HG03575 (cell line): Measurements from ENCODE around the gene FHIT.

Experiments
- ATAC-seq: cut with Tn5 transposase; IDR thresholded peaks from one replicate; pipeline ENCODE4 v1.9.1; 2021; ENCODE audit not compliant: unreplicated experiment, insufficient number of reproducible peaks, low FRiP score; ENCODE audit errors: extremely low read depth

FHIT gene

GRCh38 chr3:60393946-60394345 lies 857.3 kb downstream of the FHIT start:
- no peak for ATAC-seq

- no peak for ATAC-seq
These were observed 858.8 kb downstream of the FHIT start for GRCh38 chr3:60392501-60392900.

- no peak for ATAC-seq
These were observed 860.0 kb downstream of the FHIT start for GRCh38 chr3:60391292-60391691.

- ATAC-seq = no peak
These were observed 862.5 kb downstream of the FHIT start for GRCh38 chr3:60388731-60389130.

- ATAC-seq = no peak
These were observed 864.9 kb downstream of the FHIT start for GRCh38 chr3:60386306-60386705.

GRCh38 chr3:60384341-60384740 lies 866.9 kb downstream of the FHIT start:
- no peak for ATAC-seq

- ATAC-seq = no peak
These were observed 867.9 kb downstream of the FHIT start for GRCh38 chr3:60383345-60383744.

GRCh38 chr3:60366486-60366885 lies 884.8 kb downstream of the FHIT start:
- ATAC-seq = no peak

- ATAC-seq = no peak
These were observed 885.9 kb downstream of the FHIT start for GRCh38 chr3:60365360-60365759.

- ATAC-seq = no peak
These were observed 886.8 kb downstream of the FHIT start for GRCh38 chr3:60364475-60364874.

- ATAC-seq = no peak
These were observed 887.4 kb downstream of the FHIT start for GRCh38 chr3:60363817-60364216.

GRCh38 chr3:60355825-60356224 lies 895.4 kb downstream of the FHIT start:
- no peak for ATAC-seq

- no peak for ATAC-seq
These were observed 899.8 kb downstream of the FHIT start for GRCh38 chr3:60351481-60351880.

- ATAC-seq = no peak
These were observed 906.9 kb downstream of the FHIT start for GRCh38 chr3:60344340-60344739.

- no peak for ATAC-seq
These were observed 907.4 kb downstream of the FHIT start for GRCh38 chr3:60343831-60344230.

GRCh38 chr3:60339304-60339703 lies 911.9 kb downstream of the FHIT start:
- no peak for ATAC-seq

- ATAC-seq = no peak
These were observed 913.8 kb downstream of the FHIT start for GRCh38 chr3:60337421-60337820.

- no peak for ATAC-seq
These were observed 915.2 kb downstream of the FHIT start for GRCh38 chr3:60336061-60336460.

GRCh38 chr3:60333710-60334109 lies 917.5 kb downstream of the FHIT start:
- ATAC-seq = no peak

GRCh38 chr3:60330107-60330506 lies 921.1 kb downstream of the FHIT start:
- ATAC-seq = no peak

- no peak for ATAC-seq
These were observed 925.6 kb downstream of the FHIT start for GRCh38 chr3:60325610-60326170.
